Smooth muscle cell (in vitro differentiated cells): ENCODE measurements around the gene NEURL1B. TPM values are rescaled to one million over a fixed set of nuclear protein-coding genes. Genes with fewer than 3 reads are reported as not detected.

Source experiments
- DNase-seq: peaks from one replicate; lab custom pipeline; 2025; ENCODE audit not compliant: unreplicated experiment; lab: John Stamatoyannopoulos, UW
- H2AFZ ChIP-seq: fragments of 200-600 bp; sonication (generic); 2 replicates; pipeline ENCODE4 v1.6.0; 2016; ENCODE audit warnings: antibody characterized with exemption, low read depth, mild to moderate bottlenecking
- H3F3A ChIP-seq: fragments of 200-600 bp; sonication (generic); 2 replicates; pipeline ENCODE4 v1.6.0; 2017; ENCODE audit warnings: antibody characterized with exemption, low read depth
- H3K27ac ChIP-seq: fragments of 200-600 bp; sonication (generic); 2 replicates; pipeline ENCODE4 v1.5.1; 2016; ENCODE audit warnings: low read depth, mild to moderate bottlenecking
- H3K27me3 ChIP-seq: fragments of 200-600 bp; sonication (generic); 2 replicates; pipeline ENCODE4 v1.6.1; 2016; ENCODE audit warnings: low read depth, mild to moderate bottlenecking
- H3K36me3 ChIP-seq: fragments of 200-600 bp; sonication (generic); 2 replicates; pipeline ENCODE4 v1.5.1; 2016; ENCODE audit warnings: low read depth
- H3K4me1 ChIP-seq: fragments of 200-600 bp; sonication (generic); 2 replicates; pipeline ENCODE4 v1.5.1; 2016; ENCODE audit warnings: low read depth
- H3K4me2 ChIP-seq: fragments of 200-600 bp; sonication (generic); 2 replicates; pipeline ENCODE4 v1.6.0; 2016; ENCODE audit warnings: mild to moderate bottlenecking
- H3K4me3 ChIP-seq: fragments of 200-600 bp; sonication (generic); 2 replicates; pipeline ENCODE4 v1.5.1; 2016; ENCODE audit warnings: mild to moderate bottlenecking
- H3K79me2 ChIP-seq: fragments of 200-600 bp; sonication (generic); 2 replicates; pipeline ENCODE4 v1.6.0; 2016; ENCODE audit warnings: low read depth, mild to moderate bottlenecking
- H3K9ac ChIP-seq: fragments of 200-600 bp; sonication (generic); 2 replicates; pipeline ENCODE4 v1.6.0; 2016; ENCODE audit warnings: low read depth
- H3K9me3 ChIP-seq: fragments of 200-600 bp; sonication (generic); replicated peaks from 2 replicates; pipeline ENCODE4 v1.5.1; 2016; ENCODE audit warnings: low read depth
- H4K20me1 ChIP-seq: fragments of 200-600 bp; sonication (generic); 2 replicates; pipeline ENCODE4 v1.6.0; 2016; ENCODE audit warnings: low read depth
- WGBS: methylation state at CpG from one replicate; pipeline ENCODE4 v1.1.7; 2016; ENCODE audit warnings: low lambda C conversion rate; 5-methylcytosine and 5-hydroxymethylcytosine counted together
- polyA plus RNA-seq: library from polyadenylated mRNA; unstranded; fragments of >200 nt; fragmentation: Nextera tagmentation; extraction: Ambion mirVana; gene quantifications from 2 replicates; pipeline ENCODE4 v1.2.1, GENCODE V29; 2016
- total RNA-seq: library from RNA; depleted of rRNA; stranded (reverse); fragments of >200 nt; gene quantifications from 2 replicates; pipeline ENCODE4 v1.2.3, GENCODE V29; 2014
- TF ChIP-seq, protein P1 (sequence below): fragments of 200-600 bp; sonication (generic); IDR thresholded peaks from 2 replicates; pipeline ENCODE4 v1.5.1; 2017; ENCODE audit warnings: borderline replicate concordance, mild to moderate bottlenecking, antibody characterized with exemption; ENCODE audit not compliant: insufficient read depth, poor library complexity, severe bottlenecking

NEURL1B gene
- total and polyA plus RNA-seq, 2 experiments from 2014 or later = 3.7 to 10.0 TPM

DNA sequence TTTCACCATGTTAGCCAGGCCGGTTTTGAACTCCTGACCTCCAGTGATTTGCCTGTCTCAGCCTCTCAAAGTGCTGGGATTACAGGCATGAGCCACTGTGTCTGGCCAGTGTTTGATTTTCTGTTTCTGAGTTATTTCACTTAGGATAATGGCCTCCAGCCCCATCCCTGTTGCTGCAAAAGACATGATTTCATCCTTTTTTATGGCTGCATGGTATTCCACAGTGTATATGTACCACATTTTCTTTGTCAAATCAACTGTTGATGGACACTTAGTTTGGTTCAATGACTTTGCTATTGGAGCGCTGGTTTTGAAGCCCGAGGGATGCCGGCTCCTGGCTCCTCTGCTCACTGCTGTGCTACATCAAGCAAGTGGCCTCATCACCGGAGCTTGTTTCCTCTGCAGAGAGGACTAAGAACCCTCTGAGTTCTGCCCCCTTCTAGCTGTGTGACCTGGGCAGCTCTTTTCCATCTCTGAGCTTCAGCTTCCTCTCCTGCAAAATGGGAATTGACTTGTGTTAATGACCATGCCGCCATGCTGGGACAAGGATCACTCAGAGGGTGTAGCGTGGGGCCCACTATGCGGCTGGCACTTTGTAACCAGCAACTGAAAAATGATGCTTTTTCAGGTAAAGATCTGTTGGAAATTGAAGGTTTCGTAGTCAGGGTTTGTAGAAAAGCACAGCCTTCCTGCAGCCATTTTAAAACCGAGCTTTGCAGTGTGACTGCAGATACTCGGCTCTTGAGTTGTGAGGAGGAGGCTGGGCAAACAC is 4.6 kb upstream of the NEURL1B start:
- peaks cover under 1% of the 10 kb centered on the region for H3F3A ChIP-seq
- H3K4me2 ChIP-seq = no peak overlapping the region
- 97% methylated on average over 11 of the region's 11 CpGs for WGBS
- H4K20me1 ChIP-seq = no peaks in the 10 kb centered on the region
- no peak overlapping the region for H3K27ac ChIP-seq
- H3K27me3 ChIP-seq = no peaks in the 10 kb centered on the region
- TF ChIP-seq, protein P1, sequence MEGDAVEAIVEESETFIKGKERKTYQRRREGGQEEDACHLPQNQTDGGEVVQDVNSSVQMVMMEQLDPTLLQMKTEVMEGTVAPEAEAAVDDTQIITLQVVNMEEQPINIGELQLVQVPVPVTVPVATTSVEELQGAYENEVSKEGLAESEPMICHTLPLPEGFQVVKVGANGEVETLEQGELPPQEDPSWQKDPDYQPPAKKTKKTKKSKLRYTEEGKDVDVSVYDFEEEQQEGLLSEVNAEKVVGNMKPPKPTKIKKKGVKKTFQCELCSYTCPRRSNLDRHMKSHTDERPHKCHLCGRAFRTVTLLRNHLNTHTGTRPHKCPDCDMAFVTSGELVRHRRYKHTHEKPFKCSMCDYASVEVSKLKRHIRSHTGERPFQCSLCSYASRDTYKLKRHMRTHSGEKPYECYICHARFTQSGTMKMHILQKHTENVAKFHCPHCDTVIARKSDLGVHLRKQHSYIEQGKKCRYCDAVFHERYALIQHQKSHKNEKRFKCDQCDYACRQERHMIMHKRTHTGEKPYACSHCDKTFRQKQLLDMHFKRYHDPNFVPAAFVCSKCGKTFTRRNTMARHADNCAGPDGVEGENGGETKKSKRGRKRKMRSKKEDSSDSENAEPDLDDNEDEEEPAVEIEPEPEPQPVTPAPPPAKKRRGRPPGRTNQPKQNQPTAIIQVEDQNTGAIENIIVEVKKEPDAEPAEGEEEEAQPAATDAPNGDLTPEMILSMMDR = no peak
- H3K4me1 ChIP-seq = no peaks in the 10 kb centered on the region
- H3K36me3 ChIP-seq = no peaks in the 10 kb centered on the region
- no peaks in the 10 kb centered on the region for H3K9me3 ChIP-seq
- DNase-seq = no peak
- no peak overlapping the region for H3K9ac ChIP-seq
- H3K4me3 ChIP-seq = no peak overlapping the region
- peaks cover 7% of the 10 kb centered on the region for H3K79me2 ChIP-seq
- no peak overlapping the region for H2AFZ ChIP-seq

DNA sequence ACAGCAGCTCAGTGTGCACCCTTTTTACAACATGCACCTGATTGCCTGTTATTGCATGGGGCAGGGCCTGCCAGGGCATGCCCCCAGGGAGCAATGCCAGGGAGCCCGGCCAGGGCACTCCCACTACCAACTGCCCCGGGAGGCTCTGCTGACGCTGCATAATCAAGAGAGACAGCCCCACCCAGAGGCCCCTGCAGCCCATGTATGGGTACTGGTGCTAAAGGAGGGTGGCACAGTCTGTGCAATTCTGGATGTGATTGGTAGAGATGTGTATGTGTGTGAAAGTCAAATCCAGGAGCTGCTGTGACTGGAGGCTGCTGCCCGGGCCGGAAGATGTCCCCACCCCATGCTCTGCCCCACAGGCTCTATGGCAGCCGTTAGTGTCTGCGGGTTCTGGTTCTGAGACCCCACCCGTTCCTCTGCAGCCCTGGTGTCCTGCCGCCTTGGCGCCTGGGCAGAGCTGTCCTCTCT is 3.9 kb upstream of the NEURL1B start:
- H3K9me3 ChIP-seq = no peaks in the 10 kb centered on the region
- DNase-seq = no peak
- H4K20me1 ChIP-seq = peaks cover 3% of the 10 kb centered on the region
- H3K27me3 ChIP-seq = no peaks in the 10 kb centered on the region
- no peak overlapping the region for H3K4me2 ChIP-seq
- H3F3A ChIP-seq = peaks cover 8% of the 10 kb centered on the region
- TF ChIP-seq, protein P1 = no peak
- peaks cover 3% of the 10 kb centered on the region for H3K4me1 ChIP-seq
- H3K4me3 ChIP-seq = no peak overlapping the region
- no peaks in the 10 kb centered on the region for H3K36me3 ChIP-seq
- peaks cover 12% of the 10 kb centered on the region for H3K79me2 ChIP-seq
- WGBS = 80% methylated on average over 10 of the region's 10 CpGs
- no peak overlapping the region for H3K9ac ChIP-seq
- H2AFZ ChIP-seq = no peak overlapping the region
- H3K27ac ChIP-seq = no peak overlapping the region

DNA sequence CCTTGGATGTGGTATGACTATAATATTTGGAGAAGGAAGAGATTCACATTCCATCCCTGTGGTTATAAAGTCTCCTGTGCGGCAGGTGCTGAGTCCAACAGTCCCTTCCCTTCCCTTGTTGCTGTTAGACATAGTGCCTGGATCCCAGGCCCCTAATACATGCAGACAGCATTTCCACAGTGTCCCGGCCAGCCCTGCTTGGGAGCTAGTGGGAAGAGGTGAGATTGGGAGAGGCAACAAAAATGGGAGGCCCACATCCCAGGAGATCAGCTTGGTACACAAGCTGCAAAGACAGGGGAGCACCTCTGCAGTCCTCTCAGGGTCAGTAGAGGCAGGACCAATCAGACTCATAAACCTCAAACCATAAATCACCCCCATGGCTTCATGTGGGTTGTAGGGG is 3.3 kb upstream of the NEURL1B start:
- Histone ChIP-seq H3K9me3 (no peaks in the 10 kb centered on the region), H3K79me2 (peaks cover 16% of the 10 kb centered on the region), H3K27ac (no peak overlapping the region), H3K36me3 (no peaks in the 10 kb centered on the region), H3K4me1 (peaks cover 8% of the 10 kb centered on the region), H3K4me2 (no peak overlapping the region), H3K4me3 (no peak overlapping the region), H3K9ac (no peak overlapping the region), H2AFZ (no peak overlapping the region), H3K27me3 (no peaks in the 10 kb centered on the region), H3F3A (peaks cover 12% of the 10 kb centered on the region), H4K20me1 (peaks cover 9% of the 10 kb centered on the region)
- WGBS = 94% methylated on average over 2 of the region's 2 CpGs
- no peak for DNase-seq
- TF ChIP-seq, protein P1 = no peak
